DMS79 (cell line): Measurements from ENCODE around the gene FOXE1.

Experiments
- DNase-seq: peaks from one replicate; lab custom pipeline; 2025; lab: John Stamatoyannopoulos, UW

Gene FOXE1

DNA sequence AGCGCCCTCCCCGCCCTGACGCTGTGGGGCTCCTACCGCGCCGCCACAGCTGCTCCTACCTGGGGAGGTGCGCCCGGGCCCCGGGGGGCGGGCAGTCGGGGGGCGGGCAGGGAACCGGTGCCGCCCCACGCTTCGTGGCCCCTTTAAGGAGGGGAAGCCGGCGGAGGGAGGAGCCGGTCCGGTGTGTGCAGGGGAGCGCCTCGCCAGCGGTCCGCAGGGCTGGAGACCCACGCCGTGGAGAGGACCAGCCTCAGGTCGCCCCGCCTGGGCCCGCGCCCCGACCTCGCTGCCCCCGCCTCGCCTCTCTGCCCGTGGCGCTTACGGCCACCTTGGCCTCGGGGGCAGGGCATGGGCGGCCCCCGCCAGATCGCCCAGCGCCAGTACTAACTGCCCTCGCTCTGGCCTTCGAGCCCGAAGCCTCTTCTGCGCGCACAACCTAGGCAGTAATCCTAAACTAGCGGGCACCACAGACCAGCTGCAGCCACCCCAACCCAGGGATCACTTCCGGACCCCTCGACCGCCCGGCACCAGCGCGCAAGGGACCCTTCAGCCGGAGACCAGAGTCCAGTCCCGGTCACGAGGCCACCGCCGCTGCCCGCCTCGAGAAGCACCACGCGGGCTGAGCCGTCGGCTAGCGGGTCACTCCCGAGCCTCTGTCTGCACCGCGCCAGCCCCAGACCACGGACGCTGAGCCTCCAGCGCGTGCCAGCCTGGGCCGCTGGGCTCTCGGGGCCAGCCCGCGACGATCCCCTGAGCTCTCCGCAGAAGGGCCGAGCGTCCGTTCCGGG, at the start of gene FOXE1:
Gene FOXE1, plus strand, starts transcription at position 171 of the 788 bp plus-strand sequence. CDS start 689 bp downstream, outside the sequence.
- DNase-seq: no peak

DNA sequence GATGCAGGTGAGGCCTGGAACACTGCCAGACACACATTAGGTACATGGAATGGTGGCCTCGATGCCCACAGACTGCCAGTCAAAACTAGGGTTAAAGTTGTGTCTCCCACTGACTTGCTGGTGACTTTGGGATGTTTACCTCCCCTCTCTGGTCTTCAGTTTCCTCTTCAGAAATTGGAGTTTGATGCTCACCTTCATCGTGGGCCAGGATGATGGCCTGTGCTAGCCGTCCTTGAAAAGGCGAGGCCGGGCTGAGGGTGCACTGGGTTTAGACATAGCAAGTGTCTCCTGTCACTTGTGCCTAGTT, 49.0 kb upstream of the FOXE1 start:
- no peak for DNase-seq

DNA sequence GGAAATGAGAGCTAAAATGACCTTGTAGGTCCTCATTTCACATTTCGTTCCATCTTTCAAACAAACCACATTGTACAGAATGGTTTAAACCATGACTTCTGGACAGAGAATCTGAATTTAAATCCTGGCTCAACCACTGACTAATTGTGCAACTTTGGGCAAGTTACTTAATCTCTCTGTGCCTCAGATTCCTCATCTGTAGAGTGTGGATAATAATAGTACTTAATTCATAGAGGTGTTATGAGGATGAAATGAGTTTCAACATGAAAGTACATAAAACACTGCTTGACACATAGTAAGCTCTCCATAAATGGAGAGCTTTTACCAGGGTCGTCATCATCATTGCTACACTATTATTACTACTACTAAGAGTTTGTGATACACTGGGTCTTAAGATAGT, 46.3 kb upstream of the FOXE1 start:
- DNase-seq: no peak

DNA sequence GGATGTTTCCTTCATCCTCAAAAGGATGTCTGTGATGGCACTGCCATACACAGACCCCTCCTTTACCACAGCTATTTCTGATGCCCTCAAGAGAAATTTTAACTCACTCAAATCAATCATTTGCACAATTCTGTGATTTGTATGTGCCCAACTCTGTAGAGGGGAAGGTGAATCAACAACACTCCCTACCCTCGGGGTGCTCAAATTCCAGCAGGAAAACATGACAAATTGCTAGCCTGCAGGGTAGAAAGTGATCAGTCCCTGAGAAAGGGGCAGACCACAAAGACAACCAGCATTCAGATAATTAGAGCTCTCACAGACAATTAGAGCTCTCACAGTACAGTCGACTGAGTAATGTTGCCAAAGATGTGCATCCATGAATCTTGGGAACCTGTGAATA, 45.3 kb upstream of the FOXE1 start:
- DNase-seq: no peak

DNA sequence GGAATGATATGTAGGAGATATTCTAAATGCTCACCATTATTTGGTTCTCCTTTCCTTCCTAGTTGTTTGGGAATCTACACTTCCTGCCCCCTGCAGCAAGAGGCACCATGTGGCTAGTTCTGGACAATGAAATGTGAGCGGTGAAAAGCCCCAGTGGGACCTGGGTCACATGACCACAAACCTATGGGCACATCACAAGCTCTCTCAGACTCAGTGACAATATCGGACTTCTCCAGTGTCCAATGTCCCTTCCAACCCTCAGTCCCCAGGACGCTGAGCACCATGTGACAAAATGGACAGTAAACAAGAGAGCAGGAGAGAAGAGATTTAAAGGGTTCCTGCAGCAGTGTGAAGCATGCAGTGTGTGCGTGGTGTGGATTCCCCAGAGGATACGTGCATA, 44.6 kb upstream of the FOXE1 start:
- DNase-seq: no peak

DNA sequence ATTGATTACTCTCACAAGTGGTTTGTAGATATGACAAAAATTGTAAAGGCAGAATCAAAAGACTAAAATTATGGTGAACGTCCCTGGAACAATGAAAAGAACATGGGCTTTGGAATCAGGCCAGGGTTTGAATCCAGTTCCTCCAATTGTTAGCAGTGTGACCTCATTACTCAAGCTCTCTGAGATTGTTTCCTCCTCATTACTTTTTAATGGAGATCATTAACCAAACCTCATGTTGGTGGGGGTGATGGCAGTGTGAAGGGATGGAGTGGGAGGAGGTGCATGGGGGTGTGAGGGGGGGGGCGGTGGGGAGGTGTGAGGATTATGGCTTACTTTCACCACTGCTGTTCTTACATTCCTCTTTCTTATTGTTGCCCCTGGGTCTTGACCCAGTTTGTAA, 44.1 kb upstream of the FOXE1 start:
- no peak for DNase-seq

DNA sequence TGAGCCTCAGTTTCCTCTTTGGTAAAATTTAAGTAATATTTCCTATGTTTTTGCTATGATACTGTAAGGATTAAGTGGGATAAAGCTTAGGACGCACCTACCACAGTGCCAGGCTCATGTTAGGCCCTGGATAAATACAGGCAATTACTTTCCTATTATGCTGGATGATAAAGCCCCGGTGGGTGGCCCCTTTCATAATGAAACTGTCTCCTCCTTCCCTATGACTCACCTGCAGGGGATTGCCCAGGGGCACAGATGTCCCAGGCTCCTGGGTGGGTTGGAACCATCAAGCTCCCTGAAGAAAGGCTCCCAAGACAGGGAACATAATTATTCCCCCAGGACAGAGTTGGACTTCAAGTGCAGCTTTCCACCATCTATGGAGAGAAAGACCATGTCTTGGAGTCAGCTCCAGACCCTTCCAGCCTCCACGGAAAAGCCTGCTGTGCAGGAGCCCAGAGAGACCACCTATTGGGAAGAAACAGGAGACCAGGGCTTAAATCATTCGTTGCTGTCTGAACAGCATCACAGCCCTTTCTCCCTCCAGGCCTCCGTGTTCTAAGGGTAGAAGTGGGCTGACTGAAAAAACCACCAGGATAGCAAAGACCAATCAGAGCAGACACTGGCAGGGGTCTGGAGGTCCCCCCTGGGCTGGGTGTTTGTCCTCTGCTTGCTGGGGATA, 43.2 kb upstream of the FOXE1 start:
- DNase-seq: no peak

DNA sequence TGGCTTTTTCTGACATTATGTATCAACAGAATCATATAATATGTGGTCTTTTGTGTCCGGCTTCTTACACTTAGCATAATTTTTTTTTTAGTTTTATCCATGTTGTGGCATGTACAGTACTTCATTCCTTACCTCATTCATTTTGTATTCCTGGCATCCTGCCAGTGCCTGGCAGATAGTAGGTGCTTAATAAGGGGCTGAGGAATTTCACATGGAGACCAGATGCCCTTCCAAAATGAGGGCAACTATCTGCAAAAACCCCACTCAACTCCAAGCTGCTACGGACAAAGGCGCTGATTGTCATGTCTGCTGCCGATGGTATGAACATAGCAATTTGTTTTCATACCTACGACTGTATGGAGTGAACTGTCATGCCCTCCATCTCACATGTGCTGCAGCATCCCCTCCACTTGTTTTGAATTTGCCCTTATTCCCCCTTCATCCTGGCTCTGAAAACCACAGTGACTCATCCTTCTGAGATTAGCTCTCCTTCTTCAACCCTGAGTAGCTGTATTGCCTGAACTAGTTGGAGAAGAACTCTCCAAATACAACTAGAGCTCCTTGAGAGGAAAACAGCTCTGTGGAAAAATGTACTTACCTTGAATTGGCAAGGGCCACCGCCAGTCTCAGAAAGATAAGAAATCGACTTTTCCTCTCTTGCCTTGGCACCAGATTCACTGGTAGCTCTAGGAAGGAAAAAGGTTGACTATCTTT, 41.3 kb upstream of the FOXE1 start:
- peak; percentile 18 for DNase-seq

DNA sequence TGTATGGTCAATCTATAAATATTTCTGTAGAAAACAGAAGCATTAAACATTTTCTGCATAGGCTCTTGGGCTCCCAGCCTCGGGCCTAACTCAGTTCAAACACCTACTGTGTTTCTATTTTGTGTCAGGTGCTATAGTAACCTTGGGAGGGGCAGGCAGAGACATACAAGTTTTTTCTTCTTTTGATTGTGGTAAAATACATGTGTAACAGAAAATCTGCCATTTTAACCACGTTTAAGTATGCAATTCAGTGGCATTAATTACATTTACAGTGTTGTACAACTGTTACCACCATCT, 40.8 kb upstream of the FOXE1 start:
- no peak for DNase-seq

DNA sequence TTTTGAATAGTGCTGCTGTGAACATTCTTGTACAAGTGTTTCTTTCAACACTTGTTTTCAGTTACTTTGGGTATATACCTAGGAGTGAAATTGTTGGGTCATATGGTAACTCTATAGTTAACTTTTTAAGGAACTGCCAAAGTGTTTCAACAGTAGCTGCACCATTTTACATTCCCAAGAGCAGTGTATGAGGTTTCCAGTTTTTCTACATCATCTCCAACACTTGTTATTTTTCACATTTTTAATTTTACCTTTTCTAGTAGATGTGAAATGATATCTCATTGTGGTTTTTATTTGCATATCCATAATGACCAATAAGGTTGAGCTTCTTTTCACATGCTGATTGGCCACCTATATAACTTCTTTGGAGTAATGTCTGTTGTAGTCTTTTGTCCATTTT, 40.0 kb upstream of the FOXE1 start:
- no peak for DNase-seq

DNA sequence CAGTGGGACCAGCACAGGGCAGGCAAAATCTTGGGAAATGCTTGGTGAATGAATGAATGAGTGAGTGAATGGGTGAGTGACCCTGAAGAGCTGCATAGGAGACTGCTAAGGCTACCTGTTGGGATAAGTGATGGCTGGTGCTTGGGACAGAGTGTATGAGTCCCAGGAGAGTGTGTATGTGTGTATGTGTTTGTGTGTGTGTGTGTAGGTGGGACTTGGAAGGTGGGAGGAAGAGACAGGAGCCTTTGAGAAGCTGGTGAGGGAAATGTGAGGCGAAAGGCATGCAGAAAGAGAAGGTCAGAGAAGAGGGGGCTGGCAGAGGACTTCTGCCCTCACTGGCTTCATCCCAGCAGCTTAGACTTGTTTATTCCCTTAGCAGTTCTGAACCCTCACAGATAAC, 33.3 kb upstream of the FOXE1 start:
- DNase-seq: no peak

DNA sequence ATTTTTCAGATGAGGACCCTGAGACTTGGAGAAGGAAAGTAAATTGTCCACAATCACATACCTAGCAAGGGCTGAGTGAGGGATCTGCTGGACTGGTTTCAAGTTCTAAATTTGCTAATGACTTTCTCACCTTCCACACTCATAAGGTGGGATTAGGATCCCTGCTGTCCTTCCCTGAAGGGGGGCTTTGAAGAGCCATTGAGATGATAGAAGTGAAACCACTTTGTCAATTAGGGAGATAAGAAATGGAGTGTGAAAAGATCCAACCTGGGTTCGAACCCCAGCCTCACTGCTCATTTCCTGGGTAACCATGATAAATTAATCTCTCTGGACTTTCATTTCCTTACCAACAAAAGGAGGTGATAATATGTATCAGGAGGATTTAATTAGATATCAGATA, 32.7 kb upstream of the FOXE1 start:
- DNase-seq: no peak

DNA sequence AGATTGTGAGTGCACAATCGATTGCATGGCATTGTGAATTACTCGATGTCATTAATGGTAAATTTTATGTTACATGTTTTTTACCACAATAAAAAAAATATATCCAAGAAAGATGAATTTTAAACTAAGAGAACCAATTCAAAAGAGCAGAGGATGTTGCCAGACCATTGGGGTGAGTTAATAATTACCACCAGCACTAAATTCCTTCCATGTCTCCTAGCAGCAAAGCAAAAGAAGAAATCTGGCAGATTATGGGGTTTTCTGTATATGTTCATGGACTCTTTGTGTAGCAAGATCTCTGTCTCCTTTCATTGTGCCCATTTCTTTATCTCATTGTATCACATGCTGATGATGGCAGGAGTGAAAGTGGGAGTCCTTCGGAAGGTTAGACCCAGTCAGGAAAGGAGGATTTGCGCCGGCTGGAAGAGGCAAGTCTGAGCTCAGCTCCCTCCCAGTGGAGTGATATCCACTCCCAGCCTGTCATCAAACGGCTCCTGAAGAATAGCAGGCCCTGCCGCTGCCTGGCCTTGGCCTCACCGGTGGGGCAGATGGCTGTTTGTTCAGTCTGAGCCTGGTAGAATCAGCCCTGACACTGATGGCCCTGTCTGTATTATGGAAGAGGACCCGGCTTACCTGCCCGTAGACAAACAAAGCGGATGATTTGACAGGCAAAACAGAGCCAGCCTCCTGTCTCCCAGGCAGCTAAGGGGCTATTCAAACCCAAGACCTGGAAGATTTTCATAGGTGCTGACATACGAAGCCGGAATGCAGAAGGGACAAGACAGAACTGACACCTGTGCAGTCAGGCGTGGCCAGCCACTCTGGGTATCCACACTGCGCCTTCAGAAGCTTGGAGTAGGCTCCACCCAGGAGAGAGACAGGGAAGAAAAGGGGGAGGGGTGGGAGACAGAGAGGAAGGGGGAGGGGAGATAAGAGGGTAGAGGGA, 21.9 kb upstream of the FOXE1 start:
- no peak for DNase-seq

DNA sequence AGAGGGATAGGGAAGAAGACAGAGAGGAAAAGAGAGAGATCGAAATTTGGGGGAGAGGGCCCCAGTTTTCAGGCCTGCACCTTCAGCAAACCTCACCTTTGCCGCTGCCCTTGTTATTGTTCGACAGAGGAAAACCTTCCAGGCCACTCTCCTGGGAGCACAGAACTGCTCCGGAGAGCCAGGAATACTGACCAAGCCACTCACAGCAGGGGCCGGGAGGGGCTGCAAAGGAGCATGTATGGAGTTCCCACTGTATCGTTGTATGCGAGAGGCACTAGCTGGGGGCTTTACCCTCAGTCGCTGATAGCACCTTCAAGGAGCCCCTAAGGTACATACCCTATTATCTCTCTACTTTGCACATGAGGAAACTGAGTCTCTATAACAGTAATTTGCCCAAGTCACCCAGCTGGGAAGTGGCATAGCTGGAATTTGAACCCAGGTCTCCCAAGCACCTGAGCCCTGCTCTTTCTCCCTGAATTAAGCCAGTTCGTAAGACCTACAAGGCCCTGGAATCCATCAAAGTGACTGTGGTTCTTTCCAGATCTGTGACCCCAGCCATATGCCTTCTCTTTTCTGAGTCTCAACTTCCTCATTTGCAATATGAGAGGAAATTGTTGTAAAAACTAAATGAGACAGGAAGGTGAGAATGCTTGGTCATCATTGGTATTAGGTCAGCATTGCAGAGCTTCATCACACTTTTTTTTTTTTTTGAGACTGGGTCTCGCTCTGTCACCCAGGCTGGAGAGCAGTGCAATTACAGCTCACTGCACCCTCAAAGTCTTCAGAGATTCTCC, 21.0 kb upstream of the FOXE1 start:
- DNase-seq: no peak

DNA sequence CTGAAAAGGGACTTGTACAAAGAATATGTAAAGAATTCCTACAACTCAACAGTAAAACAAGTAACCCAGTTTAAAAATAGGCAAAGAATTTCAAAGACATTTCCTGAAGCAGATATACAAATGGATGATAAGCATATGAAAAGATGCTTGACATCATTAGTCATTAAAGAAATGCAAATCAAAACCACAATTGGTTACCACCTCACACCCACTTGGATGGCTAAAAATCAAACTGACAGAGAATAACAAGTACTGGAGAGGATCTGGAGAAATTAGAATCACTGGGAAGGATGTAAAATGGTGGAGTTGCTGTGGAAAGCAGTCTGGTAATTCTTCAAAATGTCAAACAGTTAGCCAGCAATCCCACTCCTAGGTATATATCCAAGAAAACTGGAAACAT, 12.5 kb upstream of the FOXE1 start:
- DNase-seq: no peak

DNA sequence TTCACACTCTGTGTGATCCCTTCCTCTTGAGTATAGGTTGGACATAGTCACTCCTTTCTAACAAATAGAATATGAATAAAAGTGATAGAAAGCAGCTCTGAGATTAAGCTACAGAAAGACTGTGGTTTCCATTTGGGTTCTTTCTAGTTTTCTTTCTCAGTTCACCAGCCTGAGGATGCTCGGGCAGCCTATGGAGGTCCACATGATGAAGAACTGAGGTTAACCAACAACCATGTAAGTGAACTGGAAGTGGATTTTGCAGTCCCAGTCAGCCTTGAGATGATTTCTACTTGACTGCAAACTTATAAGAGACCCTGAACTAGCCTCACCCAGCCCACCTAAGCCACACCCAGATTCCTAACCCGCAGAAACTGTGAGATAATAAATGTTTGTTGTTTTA, 10.1 kb upstream of the FOXE1 start:
- no peak for DNase-seq

DNA sequence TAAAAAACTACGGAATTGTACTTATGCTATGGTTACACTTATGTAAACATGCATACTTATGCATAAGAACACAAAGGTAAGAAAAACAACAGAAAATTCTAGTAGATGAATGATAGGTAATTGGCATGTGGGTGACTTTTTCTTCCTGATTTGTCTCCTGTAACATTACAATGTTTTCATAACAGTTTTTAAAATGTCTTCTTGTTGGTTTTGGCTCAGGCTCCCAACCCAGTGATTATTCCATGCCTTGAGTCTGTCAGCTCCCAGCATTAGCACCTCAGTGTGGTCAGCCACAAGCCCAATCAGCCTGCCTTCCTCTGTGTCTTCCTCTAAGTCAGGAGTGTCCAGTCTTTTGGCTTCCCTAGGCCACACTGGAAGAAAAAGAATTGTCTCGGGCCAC, 7.9 kb upstream of the FOXE1 start:
- no peak for DNase-seq

DNA sequence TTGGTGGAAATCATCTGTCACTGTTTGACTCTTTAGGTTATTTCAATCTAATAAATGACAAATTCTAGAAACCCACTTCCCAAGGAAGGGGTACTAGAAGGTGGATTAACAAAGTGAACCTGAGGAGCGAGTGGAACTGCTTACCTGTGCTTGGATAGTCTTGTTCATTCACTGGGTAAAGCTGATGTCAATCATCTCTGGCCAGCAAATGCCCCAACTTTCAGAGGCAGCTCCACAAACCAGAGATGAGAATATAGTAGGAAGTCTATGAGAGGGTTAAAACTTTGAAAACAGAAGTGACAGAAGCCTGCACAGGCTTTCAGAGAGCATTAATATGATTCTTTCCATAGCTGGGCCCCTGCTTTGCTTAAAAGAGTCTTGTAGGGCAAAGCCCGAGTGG, 7.3 kb upstream of the FOXE1 start:
- no peak for DNase-seq

DNA sequence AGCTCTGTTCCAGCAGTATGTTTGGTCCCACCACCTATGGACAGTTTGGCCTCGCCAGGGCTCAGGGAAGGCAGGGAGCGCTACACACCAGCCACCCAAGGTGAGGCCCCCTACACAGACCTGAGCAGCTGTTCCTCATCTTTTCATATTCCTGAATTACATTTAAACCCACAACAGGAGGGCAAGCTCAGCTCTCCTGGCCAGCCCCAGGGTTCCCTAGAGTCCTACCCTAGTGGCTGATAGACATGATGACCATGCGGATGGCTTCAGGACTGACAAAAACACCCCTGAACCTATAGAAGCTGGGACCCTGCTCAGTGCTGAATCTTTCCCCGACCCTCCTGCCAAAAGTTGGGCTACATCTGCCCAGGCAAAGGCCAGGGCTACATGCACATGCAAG, 6.7 kb upstream of the FOXE1 start:
- no peak for DNase-seq

DNA sequence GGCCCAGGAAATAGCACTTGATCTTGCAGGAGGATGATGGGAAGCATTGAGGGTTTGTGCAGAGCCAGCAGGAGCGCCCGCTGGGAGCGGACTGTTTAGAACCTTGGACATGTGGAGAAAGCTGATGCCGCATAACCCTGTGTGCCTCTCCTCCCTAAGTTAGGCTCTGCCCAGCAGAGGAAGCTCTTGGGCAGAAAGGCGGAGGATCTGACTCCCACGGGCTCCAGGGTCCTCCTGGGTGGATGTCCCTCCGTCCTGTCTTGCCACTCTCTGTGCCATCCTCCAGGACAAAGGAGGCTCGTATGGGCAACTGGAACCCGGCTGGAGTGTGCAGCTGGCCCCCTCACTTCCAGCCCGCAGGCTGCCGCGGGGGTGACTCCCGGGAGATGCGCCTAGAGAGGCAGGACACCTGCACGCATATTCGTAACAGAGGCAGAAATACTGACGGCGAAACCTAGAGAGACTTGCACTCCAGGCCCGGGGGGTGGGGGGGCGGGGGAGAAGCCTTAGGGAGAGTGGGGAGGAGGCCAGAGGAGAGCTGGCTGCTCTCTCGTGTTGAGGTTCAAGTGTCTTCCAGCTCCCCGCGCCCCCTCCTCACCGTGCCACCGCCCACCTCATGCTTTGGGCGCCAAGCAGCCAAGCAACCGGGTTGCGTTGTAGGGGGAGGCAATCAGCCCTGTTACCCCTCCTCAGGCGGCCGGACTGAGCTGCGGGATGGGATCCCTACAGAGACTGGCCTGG, 5.4 kb upstream of the FOXE1 start:
- DNase-seq: no peak

DNA sequence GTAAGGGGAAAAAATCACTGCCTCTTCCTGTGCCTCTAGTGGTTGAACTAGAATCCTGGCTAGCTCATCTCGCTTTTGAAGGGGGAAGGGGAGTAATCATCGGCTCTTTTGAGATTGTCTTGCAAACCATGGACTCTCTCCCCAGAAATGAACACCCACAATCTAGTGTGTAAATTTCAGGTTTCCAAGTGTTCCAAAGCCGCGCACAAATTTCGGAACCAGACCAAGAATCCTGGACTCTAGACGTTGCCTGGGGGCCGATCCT, 4.9 kb upstream of the FOXE1 start:
- DNase-seq: no peak
